ENCODE measurements around the gene FBXL20. TPM values are rescaled to one million over a fixed set of nuclear protein-coding genes. Genes with fewer than 3 reads are reported as not detected.

Gene FBXL20
- total RNA-seq, 1 donor from 2014 or later, result 17.6 TPM

DNA sequence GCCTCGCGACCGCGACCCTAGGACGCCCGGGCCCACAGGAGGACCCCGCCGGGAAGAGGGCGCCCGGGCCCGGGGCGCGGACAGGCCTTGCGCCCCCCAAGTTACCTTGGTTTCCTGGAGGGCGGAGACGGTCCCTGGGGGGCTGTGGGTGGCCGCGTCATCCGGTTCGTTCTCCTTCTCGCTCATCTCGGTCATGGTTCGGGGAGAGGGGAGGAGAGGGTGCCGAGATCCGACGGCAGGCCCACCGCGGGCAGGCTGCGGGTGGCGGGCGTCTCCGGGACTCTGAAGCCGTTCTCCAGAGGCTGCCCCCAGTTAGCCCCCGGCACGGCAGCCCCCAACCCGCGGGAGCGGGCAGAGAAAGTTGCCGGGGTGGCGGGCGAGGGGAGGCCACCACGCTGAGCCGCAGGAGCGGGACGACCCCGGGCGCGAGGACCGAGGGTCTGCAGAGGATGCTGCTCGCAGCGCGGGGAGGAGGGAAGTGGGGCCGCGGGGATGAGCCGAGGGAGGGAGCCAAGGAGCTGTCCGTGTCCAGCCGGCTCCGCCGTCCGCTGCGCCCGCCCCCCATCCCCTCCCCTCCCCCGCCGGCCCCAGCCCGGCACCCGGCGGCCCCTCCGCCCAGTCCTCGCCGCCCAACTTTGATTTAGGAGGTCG, 176.0 kb downstream of the FBXL20 start, which contains the start of gene STAC2:
STAC2 (minus strand) TSS at position 638 of the 651 bp plus-strand sequence; CDS start at position 195, 443 bp downstream.
- DNase-seq, result no peak

- DNase-seq, result no peak
Observed at GRCh38 chr17:39224778-39225307, 176.6 kb downstream of the FBXL20 start.

DNA sequence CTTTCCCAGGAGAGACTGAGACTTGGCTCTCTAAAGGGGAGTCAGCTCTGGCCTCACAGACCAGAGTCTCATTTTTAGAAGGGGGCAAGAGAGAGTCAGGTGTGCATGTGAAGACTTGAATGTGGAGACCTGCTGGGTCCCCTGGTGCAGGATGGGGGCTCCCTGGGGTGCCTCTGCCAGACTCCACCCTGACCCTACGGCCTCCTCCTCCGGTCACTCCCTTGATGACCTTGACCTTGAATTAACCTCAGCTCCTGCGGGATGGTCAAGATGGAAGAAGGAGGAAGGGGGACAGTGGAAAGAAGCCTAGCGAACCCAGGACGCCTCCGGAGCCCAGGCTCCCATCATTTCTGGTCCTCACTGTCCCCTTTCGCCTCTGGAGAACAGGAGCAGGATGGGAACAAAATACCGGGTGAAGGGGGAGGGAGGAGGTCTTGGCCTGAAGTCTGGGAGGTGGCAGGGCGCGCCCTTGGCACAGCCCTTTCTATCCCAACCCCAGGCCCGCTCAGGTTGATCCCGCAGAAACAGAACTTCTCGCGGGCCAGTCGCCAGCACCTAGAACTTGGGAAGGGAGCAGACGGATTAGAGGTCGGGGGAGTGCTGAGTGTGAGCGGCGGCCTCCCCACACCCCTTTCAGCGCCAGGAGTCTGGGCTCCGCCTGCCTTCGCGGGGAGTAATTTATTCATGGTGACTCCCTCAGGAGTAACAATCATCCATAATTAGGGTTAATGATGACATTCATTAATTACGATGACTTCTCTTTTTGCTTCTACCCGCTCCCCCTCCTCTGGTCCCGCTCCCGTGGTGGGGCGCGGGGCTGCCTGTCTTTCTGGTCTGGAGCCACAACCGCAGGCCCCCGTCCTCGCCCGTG, 177.3 kb downstream of the FBXL20 start:
- no peak for DNase-seq

DNA sequence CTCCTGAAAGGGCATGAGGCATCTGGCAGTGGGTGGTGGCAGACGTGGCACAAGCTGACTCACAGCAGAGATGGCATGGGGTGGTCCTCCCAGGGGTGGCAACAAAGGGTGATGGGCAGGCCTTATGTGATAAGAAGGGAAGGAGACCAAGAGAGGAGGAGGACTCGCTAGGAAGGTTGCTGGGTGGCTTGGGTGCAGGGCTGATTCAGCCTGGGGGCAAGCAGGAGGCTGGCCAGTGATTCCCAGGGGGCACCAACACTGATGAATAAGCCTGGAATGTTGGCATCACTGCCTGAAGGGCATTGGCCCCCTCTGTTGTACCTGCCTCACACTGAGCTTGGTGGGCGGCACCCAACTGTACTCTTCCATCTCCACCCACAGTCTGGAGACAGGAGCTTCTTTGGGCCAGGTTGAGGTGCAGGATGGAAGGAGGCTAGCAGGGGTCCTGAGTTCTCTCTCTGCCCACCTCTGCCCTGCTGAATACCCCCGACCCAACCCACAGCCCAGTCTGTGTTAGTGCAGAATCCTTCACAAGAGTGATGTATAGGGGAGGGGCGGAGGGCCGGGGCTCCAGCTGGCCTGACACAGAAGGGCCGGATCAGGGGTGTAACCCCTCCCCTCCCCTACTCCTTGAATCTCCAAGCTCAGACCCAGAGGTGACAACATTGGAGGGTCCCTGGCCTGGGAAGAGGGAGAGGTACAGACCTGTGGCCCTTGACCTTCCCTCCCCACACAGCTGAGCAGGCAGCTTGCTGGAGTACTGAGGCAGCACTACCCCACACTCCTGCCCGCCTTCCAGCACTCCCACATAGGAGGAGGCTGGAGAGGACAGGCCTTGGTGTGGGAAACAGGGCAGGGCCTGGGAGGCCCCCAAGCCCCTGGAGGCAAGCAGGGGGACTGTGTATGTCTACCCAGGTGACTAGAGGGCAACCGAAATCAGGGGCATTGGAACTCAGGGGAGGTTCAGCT, 178.3 kb downstream of the FBXL20 start:
- no peak for DNase-seq

GRCh38 chr17:39222151-39222550, 179.3 kb downstream of the FBXL20 start:
- no peak for DNase-seq

DNA sequence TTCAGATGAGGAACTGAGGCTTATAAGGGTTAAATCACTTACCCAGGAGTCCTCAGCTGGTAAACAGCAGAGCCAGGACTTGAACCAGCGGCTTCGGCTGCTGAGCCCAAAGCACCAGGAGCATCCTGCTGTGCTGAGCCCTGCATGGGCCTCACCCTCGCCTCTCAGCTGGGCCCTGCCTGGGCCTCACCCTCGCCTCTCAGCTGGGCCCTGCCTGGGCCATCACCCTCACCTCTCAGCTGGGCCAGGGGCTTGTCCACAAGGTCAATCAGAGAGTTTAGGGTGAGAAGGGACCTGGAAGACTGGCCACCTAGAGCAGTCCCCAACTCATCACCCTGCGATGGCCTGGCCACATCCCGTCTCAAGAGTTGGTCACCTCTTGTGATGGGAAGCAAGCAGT, 179.9 kb downstream of the FBXL20 start:
- DNase-seq, result no peak

GRCh38 chr17:39219647-39220154, 181.7 kb downstream of the FBXL20 start:
- DNase-seq, result no peak

DNA sequence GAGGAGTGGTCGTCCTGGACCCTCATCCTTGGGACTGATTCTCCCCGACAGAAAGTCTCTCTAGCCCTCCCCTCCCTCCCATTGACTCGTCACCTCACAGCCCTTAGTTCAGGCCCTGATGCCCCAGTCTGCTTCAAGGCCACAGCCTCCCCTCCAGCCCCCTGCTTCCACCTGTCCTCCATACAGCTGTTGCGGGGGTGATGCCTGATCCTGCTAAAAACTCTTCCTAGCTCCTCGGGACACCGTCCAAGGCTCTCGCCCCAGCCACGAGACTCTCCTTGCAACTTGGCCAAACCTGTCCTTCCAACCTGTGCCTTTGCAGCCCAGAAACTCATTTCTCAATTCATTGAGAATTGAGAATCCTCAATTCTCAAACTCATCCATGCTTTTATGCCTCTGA, 182.5 kb downstream of the FBXL20 start:
- no peak for DNase-seq

DNA sequence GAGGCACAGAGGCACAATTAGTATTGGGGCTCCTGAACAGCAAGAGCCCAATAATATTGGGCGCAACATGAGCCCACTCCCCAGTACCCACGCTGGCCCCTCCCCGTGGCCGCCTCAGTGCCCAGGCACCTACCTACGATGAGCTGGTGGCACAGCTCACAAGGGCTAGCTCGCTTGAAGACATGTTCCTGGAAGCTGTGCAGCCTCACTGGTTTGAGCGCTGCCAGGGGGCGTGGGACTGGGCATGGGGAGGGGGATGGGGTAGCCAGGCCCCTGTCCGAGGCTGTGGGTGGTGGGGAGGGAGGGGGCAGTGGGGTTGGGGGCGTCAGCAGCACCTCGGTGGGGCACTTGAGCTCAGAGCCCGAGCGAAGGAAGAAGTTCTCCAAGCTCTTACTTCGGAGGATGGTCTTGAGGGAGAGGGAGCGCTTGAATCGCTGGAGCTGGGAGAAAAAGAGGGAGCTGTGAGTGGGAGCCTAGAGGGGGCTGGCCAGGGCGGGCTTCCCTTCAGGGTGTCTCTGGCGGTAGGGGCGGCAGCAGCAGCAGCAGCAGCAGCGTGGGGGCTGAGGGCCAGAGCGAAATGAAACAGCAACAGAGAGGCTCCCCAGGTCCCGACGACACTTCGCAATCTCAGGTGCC, 183.6 kb downstream of the FBXL20 start:
- DNase-seq, result no peak

DNA sequence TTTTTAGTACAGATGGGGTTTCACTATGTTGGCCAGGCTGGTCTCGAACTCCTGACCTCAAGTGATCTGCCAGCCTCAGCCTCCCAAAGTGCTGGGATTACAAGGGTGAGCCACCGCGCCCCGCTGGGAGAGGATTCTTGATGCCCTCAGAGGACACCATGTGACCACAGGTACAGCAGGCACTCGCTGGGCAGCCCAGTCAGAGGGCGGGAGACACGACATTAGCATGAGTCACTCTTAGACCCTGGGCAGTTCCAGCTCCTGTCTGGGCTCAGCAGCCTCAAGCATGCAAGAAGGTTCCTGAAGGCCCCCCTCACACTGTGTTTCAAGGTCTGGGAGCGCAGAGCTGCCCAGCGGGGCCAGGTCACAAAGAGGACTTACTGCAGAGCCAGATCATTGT, 187.6 kb downstream of the FBXL20 start:
- no peak for DNase-seq

DNA sequence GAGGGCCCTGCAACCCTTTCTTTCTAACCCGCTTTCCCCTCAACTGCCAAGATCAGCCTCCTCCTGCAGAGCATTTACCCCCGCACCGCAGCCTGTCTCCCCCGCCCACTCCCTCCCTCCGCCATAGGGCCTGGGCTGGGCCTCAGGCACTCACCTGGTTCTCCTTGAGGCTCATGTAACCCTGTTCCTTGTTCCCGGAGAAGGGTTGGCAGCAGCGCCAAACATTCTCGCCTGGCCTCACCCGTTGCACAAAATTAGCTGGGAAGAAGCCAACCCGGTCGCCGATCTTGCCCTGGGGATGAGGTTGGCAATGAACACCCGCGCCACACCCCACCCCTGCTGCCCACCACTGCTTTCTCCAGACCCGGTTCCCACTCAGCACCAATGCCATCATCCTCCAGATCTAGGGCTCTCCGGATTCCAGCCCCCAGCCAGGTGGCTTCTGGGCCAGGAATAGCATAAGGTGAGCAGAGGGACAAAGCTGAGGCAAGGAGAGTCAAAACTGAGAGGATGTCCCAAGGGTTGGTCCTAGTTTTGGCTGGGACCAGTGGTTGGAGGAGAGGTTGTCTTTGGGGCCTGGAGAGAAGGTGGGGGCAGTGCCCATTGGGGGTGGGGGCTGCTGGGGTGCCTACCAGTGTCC, 188.5 kb downstream of the FBXL20 start:
- DNase-seq, result no peak

DNA sequence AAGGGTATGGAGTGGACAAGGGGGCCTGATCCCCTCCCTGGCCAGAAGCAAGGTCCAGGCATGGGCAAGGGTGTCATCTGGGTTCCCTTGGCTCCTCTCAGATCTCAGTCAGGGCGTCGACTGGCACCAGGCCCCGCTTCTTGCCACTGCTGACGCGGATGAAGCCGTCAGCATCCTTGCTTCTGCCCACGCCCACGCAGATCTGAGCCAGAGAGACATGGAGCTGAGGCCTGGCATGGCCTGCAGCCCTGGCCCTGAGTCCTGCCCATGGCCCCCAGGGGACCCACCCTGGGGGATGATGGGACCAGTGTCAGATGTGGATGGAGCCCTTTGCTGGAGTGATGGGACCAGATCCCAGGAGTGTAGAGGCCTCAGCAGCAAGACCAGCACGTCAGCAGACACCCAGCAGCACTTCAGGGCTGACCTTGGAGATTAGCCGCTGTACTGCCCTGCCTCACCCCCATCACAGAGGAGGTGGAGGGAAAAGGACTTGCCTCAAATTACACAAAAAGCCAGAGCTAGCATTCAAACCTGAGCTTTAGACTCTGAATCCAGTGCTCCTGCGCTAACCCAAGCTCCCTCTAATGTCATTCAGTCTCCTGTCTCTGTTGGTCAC, 189.1 kb downstream of the FBXL20 start:
- DNase-seq, result no peak

DNA sequence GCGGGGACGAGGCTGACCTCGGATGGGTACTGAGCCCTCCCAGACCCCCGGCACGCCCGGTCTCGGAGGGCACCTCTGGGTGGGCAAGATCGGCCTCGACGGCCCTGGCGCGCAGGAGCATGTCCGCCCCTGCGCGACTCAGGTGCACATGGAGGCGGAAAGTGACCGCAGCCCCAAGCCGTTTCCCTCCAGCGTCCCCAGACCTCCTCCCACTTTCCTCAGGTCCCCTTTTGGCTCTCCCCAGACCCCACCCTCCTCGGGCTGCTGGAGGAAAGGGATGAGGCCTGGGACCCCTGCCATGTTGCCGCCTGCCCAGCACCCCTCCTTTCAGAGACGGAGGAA, 191.4 kb downstream of the FBXL20 start:
- no peak for DNase-seq

DNA sequence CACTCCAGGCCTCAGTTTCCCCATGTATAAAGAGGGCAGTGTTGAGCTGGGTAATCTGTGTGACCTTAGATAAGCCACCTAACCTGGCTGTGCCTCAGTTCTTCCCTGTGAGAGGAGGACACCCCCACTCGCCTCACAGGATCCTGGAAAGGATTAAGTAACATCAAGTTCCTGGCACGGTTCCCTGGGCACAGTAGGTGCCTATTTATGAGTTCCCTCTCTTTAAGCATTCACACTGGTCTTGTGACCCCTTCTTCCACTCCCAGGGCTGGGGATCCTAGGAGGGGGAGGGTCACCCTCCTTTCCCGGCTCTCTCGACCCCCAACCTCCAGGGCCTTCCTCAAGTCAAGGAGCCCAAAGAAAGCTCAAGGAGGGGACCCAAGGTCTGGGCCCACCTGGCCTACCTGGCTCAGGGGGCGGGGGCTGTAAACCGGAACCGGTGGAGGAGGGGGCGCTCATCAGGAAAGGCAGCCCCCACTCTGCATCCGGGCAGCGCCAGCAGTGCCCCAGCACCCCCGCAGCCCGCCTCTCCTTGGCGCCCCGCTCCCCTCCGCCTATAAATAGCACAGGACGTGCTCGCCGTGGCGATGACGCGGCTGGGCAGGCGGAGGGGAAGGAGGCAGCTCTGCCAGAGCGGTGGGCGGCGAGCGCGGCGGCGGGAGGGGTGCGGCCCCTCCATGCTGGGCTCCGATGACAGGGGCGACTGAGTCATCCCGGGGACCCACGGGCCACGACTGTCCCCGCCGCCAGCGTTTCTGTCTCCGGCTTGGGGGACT, 191.9 kb downstream of the FBXL20 start:
- DNase-seq, result peak; percentile 81

GRCh38 chr17:39208893-39209292, 192.5 kb downstream of the FBXL20 start:
- peak; percentile 70 for DNase-seq

DNA sequence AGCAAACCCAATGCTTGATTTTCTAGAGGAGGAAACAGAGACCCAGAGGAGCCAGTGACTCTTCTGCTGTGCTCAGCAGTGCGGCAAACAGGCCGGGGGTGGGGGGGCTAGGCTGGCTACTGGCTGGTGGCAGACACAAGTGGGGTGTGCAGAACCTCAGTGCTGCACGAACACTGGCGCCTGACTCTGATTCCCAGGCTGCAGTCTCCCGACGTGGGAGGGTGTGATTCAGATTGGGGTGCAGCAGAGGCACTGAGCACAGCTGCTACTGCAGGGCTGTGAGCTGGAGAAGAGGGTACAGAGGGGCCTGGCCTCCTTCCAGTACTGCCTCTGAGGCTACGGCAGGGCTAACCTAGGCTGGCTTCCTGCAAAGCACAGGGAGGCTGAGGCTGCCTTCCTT, 193.3 kb downstream of the FBXL20 start:
- DNase-seq, result no peak

DNA sequence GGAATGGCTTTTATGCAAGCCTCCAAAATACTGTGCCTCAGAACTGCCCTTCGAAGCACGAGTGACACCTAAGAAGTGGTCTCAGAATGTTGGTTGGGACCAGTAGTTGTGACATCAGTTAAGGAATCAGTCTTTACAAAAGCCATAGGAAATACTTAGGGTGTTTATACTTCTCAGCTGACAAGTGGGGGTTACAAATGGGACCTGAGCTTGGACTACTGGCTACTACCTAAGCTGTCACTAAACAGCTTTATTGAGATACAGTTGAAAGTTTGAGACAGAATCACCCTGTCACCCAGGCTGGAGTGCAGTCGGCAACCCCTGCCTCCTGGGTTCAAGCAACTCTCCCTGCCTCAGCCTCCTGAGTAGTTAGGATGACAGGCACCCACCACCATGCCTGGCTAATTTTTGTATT, 196.3 kb downstream of the FBXL20 start:
- DNase-seq, result no peak

- no peak for DNase-seq
Observed at GRCh38 chr17:39204245-39204644, 197.2 kb downstream of the FBXL20 start.
